ENCODE measurements around the gene RPS18. TPM values are rescaled to one million over a fixed set of nuclear protein-coding genes. Genes with fewer than 3 reads are reported as not detected.

Gene RPS18
- total RNA-seq, 1 experiment from 2014 or later: 4,062 TPM

Small RNA genes within 50 kb of the gene (microRNA-seq; reads per million reads assigned to microRNA genes)
- gene MIR6834 (ENCODE audit: borderline number of aligned reads) (not detected), gene MIR6873 (ENCODE audit: borderline number of aligned reads) (not detected)

Other genes with a start within 250 kb of the RPS18 start
- 0.89 TPM for gene HLA-DPA1, start 198.4 kb upstream of the RPS18 start, total RNA-seq (2021; ENCODE audit: unreplicated experiment)
- 1.5 TPM for gene HLA-DPB1, start 196.1 kb upstream of the RPS18 start, total RNA-seq (2021; ENCODE audit: unreplicated experiment)
- gene COL11A2, start 79.6 kb upstream of the RPS18 start, total RNA-seq (2021; ENCODE audit: unreplicated experiment): 7.6 TPM
- 49.9 TPM for gene RXRB, start 71.4 kb upstream of the RPS18 start, total RNA-seq (2021; ENCODE audit: unreplicated experiment)
- 130 TPM for gene SLC39A7, start 71.2 kb upstream of the RPS18 start, total RNA-seq (2021; ENCODE audit: unreplicated experiment)
- 22.0 TPM for gene HSD17B8, start 67.4 kb upstream of the RPS18 start, total RNA-seq (2021; ENCODE audit: unreplicated experiment)
- gene RING1, start 63.6 kb upstream of the RPS18 start, total RNA-seq (2021; ENCODE audit: unreplicated experiment): 45.9 TPM
- 58.2 TPM for gene VPS52, start 199 bp upstream of the RPS18 start, total RNA-seq (2021; ENCODE audit: unreplicated experiment)
- gene B3GALT4, start 5.0 kb downstream of the RPS18 start, total RNA-seq (2021; ENCODE audit: unreplicated experiment): 1.9 TPM
- gene WDR46, start 17.2 kb downstream of the RPS18 start, total RNA-seq (2021; ENCODE audit: unreplicated experiment): 90.6 TPM
- 90.5 TPM for gene PFDN6, start 17.5 kb downstream of the RPS18 start, total RNA-seq (2021; ENCODE audit: unreplicated experiment)
- 53.4 TPM for gene RGL2, start 26.9 kb downstream of the RPS18 start, total RNA-seq (2021; ENCODE audit: unreplicated experiment)
- 80.1 TPM for gene TAPBP, start 42.0 kb downstream of the RPS18 start, total RNA-seq (2021; ENCODE audit: unreplicated experiment)
- gene ZBTB22, start 45.7 kb downstream of the RPS18 start, total RNA-seq (2021; ENCODE audit: unreplicated experiment): 11.7 TPM
- 64.9 TPM for gene DAXX, start 50.9 kb downstream of the RPS18 start, total RNA-seq (2021; ENCODE audit: unreplicated experiment)
- 84.7 TPM for gene KIFC1, start 119.7 kb downstream of the RPS18 start, total RNA-seq (2021; ENCODE audit: unreplicated experiment)
- 40.2 TPM for gene PHF1, start 138.9 kb downstream of the RPS18 start, total RNA-seq (2021; ENCODE audit: unreplicated experiment)
- gene CUTA, start 146.0 kb downstream of the RPS18 start, total RNA-seq (2021; ENCODE audit: unreplicated experiment): 186 TPM
- 11.5 TPM for gene SYNGAP1, start 148.0 kb downstream of the RPS18 start, total RNA-seq (2021; ENCODE audit: unreplicated experiment)
- gene ZBTB9, start 182.5 kb downstream of the RPS18 start, total RNA-seq (2021; ENCODE audit: unreplicated experiment): 14.2 TPM